WTC11 (cell line): Measurements from ENCODE around the gene MALSU1.

Source experiments
- CBFB ChIP-seq: sonication (generic); formaldehyde crosslinking; IDR thresholded peaks from 2 replicates; pipeline ENCODE4 v1.8.1; 2022; ENCODE audit warnings: mild to moderate bottlenecking, low read depth, missing genetic modification reagents
- ESRRA ChIP-seq: sonication (generic); formaldehyde crosslinking; IDR thresholded peaks from 2 replicates; pipeline ENCODE4 v1.8.1; 2022; ENCODE audit warnings: mild to moderate bottlenecking, missing genetic modification reagents, borderline replicate concordance
- NFE2L1 ChIP-seq: sonication (generic); formaldehyde crosslinking; IDR thresholded peaks from 2 replicates; pipeline ENCODE4 v1.8.1; 2023; ENCODE audit warnings: missing genetic modification reagents
- NFYB ChIP-seq: sonication (generic); formaldehyde crosslinking; conservative IDR thresholded peaks from 2 replicates; pipeline ENCODE4 v1.8.0; 2022; ENCODE audit warnings: low read depth, missing genetic modification reagents
- SP1 ChIP-seq: sonication (generic); formaldehyde crosslinking; conservative IDR thresholded peaks from 2 replicates; pipeline ENCODE4 v1.8.1; 2022; ENCODE audit warnings: missing genetic modification reagents
- ZNF317 ChIP-seq: sonication (generic); formaldehyde crosslinking; IDR thresholded peaks from 2 replicates; pipeline ENCODE4 v1.8.1; 2023; ENCODE audit warnings: low read depth, mild to moderate bottlenecking, moderate library complexity, missing genetic modification reagents, borderline replicate concordance
- TF ChIP-seq, protein P1 (sequence below): sonication (generic); formaldehyde crosslinking; IDR thresholded peaks from 2 replicates; pipeline ENCODE4 v1.8.0; 2022; ENCODE audit warnings: missing genetic modification reagents
- TF ChIP-seq, protein P2 (sequence below): fragments of 200-600 bp; IDR thresholded peaks from 2 replicates; pipeline ENCODE4 v1.8.0; 2022; ENCODE audit warnings: antibody characterized with exemption
- TF ChIP-seq, protein P3 (sequence below): sonication (generic); formaldehyde crosslinking; conservative IDR thresholded peaks from 2 replicates; pipeline ENCODE4 v1.8.1; 2023; ENCODE audit warnings: mild to moderate bottlenecking, low read depth, missing genetic modification reagents, moderate library complexity

DNA sequence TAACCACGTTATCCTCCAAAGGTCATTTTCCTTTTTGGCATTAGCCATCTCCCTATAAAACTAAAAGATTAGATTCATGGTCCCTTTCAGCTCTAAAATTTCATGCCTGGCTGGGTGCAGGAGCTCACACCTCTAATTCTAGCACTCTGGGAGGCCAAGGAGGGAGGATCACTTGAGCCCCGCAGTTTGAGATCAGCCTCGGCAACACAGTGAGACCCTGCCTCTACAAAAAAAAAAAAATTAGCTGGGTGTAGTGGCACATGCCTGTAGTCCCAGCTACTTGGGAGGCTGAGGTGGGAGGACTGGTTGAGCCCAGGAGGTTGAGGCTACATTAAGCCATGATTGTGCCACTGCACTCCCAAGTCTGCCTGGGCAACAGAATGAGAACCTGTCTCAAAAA lies 57.0 kb downstream of the MALSU1 start:
- TF ChIP-seq, protein P1, sequence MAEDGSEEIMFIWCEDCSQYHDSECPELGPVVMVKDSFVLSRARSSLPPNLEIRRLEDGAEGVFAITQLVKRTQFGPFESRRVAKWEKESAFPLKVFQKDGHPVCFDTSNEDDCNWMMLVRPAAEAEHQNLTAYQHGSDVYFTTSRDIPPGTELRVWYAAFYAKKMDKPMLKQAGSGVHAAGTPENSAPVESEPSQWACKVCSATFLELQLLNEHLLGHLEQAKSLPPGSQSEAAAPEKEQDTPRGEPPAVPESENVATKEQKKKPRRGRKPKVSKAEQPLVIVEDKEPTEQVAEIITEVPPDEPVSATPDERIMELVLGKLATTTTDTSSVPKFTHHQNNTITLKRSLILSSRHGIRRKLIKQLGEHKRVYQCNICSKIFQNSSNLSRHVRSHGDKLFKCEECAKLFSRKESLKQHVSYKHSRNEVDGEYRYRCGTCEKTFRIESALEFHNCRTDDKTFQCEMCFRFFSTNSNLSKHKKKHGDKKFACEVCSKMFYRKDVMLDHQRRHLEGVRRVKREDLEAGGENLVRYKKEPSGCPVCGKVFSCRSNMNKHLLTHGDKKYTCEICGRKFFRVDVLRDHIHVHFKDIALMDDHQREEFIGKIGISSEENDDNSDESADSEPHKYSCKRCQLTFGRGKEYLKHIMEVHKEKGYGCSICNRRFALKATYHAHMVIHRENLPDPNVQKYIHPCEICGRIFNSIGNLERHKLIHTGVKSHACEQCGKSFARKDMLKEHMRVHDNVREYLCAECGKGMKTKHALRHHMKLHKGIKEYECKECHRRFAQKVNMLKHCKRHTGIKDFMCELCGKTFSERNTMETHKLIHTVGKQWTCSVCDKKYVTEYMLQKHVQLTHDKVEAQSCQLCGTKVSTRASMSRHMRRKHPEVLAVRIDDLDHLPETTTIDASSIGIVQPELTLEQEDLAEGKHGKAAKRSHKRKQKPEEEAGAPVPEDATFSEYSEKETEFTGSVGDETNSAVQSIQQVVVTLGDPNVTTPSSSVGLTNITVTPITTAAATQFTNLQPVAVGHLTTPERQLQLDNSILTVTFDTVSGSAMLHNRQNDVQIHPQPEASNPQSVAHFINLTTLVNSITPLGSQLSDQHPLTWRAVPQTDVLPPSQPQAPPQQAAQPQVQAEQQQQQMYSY (CRISPR knock-in tag), result no peak
- no peak for TF ChIP-seq SP1 (CRISPR knock-in tag)
- TF ChIP-seq, protein P2, sequence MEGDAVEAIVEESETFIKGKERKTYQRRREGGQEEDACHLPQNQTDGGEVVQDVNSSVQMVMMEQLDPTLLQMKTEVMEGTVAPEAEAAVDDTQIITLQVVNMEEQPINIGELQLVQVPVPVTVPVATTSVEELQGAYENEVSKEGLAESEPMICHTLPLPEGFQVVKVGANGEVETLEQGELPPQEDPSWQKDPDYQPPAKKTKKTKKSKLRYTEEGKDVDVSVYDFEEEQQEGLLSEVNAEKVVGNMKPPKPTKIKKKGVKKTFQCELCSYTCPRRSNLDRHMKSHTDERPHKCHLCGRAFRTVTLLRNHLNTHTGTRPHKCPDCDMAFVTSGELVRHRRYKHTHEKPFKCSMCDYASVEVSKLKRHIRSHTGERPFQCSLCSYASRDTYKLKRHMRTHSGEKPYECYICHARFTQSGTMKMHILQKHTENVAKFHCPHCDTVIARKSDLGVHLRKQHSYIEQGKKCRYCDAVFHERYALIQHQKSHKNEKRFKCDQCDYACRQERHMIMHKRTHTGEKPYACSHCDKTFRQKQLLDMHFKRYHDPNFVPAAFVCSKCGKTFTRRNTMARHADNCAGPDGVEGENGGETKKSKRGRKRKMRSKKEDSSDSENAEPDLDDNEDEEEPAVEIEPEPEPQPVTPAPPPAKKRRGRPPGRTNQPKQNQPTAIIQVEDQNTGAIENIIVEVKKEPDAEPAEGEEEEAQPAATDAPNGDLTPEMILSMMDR, result no peak
- TF ChIP-seq ESRRA (CRISPR knock-in tag), result no peak
- TF ChIP-seq NFYB (CRISPR knock-in tag), result no peak
- no peak for TF ChIP-seq NFE2L1 (CRISPR knock-in tag)
- TF ChIP-seq ZNF317 (CRISPR knock-in tag), result no peak
- TF ChIP-seq CBFB (CRISPR knock-in tag), result no peak
- TF ChIP-seq, protein P3, sequence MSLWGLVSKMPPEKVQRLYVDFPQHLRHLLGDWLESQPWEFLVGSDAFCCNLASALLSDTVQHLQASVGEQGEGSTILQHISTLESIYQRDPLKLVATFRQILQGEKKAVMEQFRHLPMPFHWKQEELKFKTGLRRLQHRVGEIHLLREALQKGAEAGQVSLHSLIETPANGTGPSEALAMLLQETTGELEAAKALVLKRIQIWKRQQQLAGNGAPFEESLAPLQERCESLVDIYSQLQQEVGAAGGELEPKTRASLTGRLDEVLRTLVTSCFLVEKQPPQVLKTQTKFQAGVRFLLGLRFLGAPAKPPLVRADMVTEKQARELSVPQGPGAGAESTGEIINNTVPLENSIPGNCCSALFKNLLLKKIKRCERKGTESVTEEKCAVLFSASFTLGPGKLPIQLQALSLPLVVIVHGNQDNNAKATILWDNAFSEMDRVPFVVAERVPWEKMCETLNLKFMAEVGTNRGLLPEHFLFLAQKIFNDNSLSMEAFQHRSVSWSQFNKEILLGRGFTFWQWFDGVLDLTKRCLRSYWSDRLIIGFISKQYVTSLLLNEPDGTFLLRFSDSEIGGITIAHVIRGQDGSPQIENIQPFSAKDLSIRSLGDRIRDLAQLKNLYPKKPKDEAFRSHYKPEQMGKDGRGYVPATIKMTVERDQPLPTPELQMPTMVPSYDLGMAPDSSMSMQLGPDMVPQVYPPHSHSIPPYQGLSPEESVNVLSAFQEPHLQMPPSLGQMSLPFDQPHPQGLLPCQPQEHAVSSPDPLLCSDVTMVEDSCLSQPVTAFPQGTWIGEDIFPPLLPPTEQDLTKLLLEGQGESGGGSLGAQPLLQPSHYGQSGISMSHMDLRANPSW (CRISPR knock-in tag), result no peak
